Measurements from ENCODE around the gene BCR.
"Not testable (repeated sequence)": the region's sequence is repeated elsewhere in the genome, so short reads cannot be mapped to it uniquely, and the experiment has no call there.

BCR gene

GRCh38 chr22:23341942-23342695 lies 161.8 kb downstream of the BCR start:
- not testable (repeated sequence) for DNase-seq

DNA sequence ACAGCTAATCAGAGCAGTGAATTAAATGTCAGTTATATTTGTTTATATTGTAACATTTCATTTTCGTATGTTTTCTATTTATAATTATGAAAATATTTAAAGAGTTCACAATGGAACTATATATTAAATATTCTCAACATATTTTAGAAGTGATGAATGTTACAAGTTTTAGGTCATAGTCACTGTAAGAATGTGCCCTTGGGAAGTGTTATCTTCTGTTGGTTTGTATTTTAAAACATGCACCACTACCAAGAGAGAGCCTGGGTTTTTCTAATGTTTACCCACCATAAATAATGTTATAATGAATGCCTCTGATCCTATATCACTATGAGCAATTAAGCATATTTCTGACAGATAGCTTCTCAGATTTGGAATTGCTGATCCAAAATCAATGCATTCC lies 171.0 kb downstream of the BCR start:
- no peak for DNase-seq

DNA sequence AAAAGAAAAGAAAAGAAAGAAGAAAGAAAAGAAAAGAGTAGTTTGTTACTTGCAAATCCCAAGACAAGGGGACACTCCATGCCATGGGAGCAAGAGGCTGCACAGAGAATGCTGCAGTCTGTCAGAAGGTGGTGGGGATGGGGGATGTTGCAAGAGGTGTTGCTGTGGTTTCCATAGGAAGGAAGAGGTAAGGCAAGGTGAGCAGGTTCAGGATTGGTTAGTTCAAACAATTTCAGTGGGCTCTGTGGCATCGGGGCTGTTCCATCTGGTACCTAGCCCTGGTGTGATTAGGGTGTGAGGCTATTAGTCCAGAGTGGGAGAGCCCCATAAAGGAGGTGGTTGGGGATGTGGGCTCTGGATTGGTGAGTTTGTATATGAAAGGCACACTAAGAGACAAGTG lies 172.7 kb downstream of the BCR start:
- DNase-seq: no peak

DNA sequence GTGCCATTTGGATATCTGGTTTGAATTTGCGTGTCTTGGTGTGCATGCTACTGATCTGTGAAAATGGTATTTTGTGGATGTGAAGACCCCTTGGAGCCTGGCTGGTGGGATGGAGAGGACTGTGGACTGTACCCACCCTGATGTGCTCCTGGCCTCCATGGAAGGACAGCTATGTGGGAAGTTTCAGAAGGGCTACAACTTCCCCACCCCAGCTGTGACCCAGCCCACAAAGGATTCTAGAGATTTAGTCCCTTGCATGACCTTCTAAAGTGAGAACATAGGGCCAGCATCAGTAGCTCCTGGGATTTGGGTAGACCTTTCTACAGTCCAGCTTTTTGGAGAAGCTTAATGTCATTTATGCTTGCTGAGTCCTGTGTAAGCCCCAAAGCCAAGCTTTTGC lies 173.4 kb downstream of the BCR start:
- no peak for DNase-seq

- DNase-seq: no peak
Measured at GRCh38 chr22:23356094-23356493, 175.8 kb downstream of the BCR start.

DNA sequence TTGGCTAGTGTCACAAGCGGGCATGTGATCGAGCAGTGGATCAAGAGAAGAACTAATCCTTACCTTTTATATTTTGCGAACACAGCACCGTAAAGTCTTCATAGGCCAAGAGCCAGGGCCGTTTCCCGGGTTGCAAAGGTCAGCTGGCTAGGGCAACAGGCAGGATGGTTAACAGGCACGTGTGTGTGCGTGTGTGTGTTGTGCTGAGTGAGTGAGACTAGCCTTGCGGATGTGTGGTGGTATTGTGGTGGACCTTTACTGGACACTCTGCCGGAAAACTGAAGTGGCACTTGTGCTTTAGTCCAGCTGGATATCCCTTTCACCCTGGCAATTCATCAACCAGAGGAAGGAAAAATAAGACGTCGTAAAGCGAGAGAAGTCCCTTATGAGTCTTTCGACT lies 176.7 kb downstream of the BCR start:
- DNase-seq: no peak

GRCh38 chr22:23359583-23360123 lies 179.3 kb downstream of the BCR start:
- no peak for DNase-seq

- no peak for DNase-seq
Measured at GRCh38 chr22:23361676-23362075, 181.4 kb downstream of the BCR start.

DNA sequence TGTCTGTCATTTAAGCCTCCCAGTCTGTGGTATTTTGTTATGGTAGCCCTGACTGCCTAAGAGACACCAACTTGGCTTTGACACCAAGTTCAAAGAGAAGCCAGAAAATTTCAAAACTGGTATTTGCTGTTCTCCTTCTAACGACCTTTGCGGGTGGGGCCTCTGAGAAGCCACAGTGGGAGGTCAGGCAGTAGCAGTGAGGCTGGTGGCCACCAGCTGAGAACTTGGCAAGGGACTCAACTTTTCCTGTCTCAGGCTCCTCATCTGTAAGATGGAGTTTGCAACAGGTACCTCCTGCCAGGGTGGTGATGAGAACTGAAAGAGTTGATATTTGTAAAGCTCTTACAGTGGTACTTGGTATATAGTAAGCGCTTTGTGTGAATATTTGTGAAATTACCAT lies 183.4 kb downstream of the BCR start:
- DNase-seq: no peak

GRCh38 chr22:23364389-23364788 lies 184.1 kb downstream of the BCR start:
- no peak for DNase-seq

GRCh38 chr22:23365524-23365923 lies 185.2 kb downstream of the BCR start:
- no peak for DNase-seq

GRCh38 chr22:23365961-23366360 lies 185.7 kb downstream of the BCR start:
- DNase-seq: no peak

- DNase-seq: not testable (repeated sequence)
Measured at GRCh38 chr22:23367196-23367595, 186.9 kb downstream of the BCR start.
